MG63 (cell line): ENCODE measurements around the gene NCCRP1. TPM values are rescaled to one million over a fixed set of nuclear protein-coding genes. Genes with fewer than 3 reads are reported as not detected.

Source experiments
- DNase-seq: peaks from one replicate; pipeline ENCODE4 v3.0.0-alpha.2; 2020
- H3K27me3 ChIP-seq: fragments of 250-450 bp; sonication (Bioruptor Pico); 2 replicates; pipeline ENCODE4 v1.5.1; 2020; ENCODE audit warnings: mild to moderate bottlenecking, moderate library complexity
- H3K36me3 ChIP-seq: fragments of 250-450 bp; sonication (Bioruptor Pico); 2 replicates; pipeline ENCODE4 v1.5.1; 2020; ENCODE audit warnings: mild to moderate bottlenecking, moderate library complexity
- H3K4me3 ChIP-seq: fragments of 250-450 bp; sonication (Bioruptor Pico); 2 replicates; pipeline ENCODE4 v1.5.1; 2020; ENCODE audit warnings: mild to moderate bottlenecking, moderate library complexity
- H3K9me3 ChIP-seq: fragments of 250-450 bp; sonication (Bioruptor Pico); 2 replicates; pipeline ENCODE4 v1.5.1; 2020; ENCODE audit warnings: mild to moderate bottlenecking, moderate library complexity
- total RNA-seq: library from RNA; depleted of rRNA; stranded (reverse); fragments of >200 nt; shearing (Covaris generic); gene quantifications from 2 replicates; pipeline ENCODE4 v1.2.3, GENCODE V29; 2014; ENCODE audit warnings: low replicate concordance

NCCRP1 gene
- total RNA-seq, 1 experiment from 2014 or later, result not detected

- H3K9me3 ChIP-seq, result no peaks in the 10 kb centered on the region
- DNase-seq, result peak; percentile 86
- no peaks in the 10 kb centered on the region for H3K27me3 ChIP-seq
- no peaks in the 10 kb centered on the region; the same call in 1 of the 2 replicates for H3K36me3 ChIP-seq
- H3K4me3 ChIP-seq, result no peak overlapping the region
Measured at GRCh38 chr19:39160889-39161672, 35.7 kb upstream of the NCCRP1 start.

- DNase-seq, result no peak
- Histone ChIP-seq H3K27me3 (no peaks in the 10 kb centered on the region), H3K36me3 (no peaks in the 10 kb centered on the region; the same call in 1 of the 2 replicates), H3K4me3 (no peak overlapping the region), H3K9me3 (no peaks in the 10 kb centered on the region)
Measured at GRCh38 chr19:39162441-39163043, 34.2 kb upstream of the NCCRP1 start.

GRCh38 chr19:39163621-39164020, 33.1 kb upstream of the NCCRP1 start:
- H3K9me3 ChIP-seq, result no peaks in the 10 kb centered on the region
- H3K27me3 ChIP-seq, result no peaks in the 10 kb centered on the region

GRCh38 chr19:39164289-39164688, 32.5 kb upstream of the NCCRP1 start:
- Histone ChIP-seq H3K9me3 (no peaks in the 10 kb centered on the region), H3K4me3 (no peak overlapping the region), H3K36me3 (no peaks in the 10 kb centered on the region; the same call in 1 of the 2 replicates), H3K27me3 (no peaks in the 10 kb centered on the region)
- DNase-seq, result no peak

More at GRCh38 chr19:39163621-39164020, 33.1 kb upstream of the NCCRP1 start:
- no peak for DNase-seq
- no peak overlapping the region for H3K4me3 ChIP-seq
- no peaks in the 10 kb centered on the region; the same call in 1 of the 2 replicates for H3K36me3 ChIP-seq

- no peak for DNase-seq
- Histone ChIP-seq H3K9me3 (no peaks in the 10 kb centered on the region), H3K4me3 (no peak overlapping the region), H3K27me3 (no peaks in the 10 kb centered on the region), H3K36me3 (no peaks in the 10 kb centered on the region)
Measured at GRCh38 chr19:39165857-39166256, 30.9 kb upstream of the NCCRP1 start.

GRCh38 chr19:39166571-39167391, 30.0 kb upstream of the NCCRP1 start:
- H3K27me3 ChIP-seq, result no peaks in the 10 kb centered on the region
- DNase-seq, result no peak

GRCh38 chr19:39167461-39168257, 29.1 kb upstream of the NCCRP1 start:
- H3K27me3 ChIP-seq, result no peaks in the 10 kb centered on the region
- no peak overlapping the region for H3K4me3 ChIP-seq
- H3K9me3 ChIP-seq, result no peaks in the 10 kb centered on the region
- DNase-seq, result no peak
- H3K36me3 ChIP-seq, result peaks cover 4% of the 10 kb centered on the region; the same call in 1 of the 2 replicates

More at GRCh38 chr19:39166571-39167391, 30.0 kb upstream of the NCCRP1 start:
- Histone ChIP-seq H3K36me3 (0 out of 2 replicates have a peak, but pooled peaks cover 2% of the 10 kb centered on the region), H3K4me3 (no peak overlapping the region), H3K9me3 (no peaks in the 10 kb centered on the region)

- H3K36me3 ChIP-seq, result peaks cover 8% of the 10 kb centered on the region; the same call in 1 of the 2 replicates
- H3K27me3 ChIP-seq, result no peaks in the 10 kb centered on the region
- H3K4me3 ChIP-seq, result no peak overlapping the region
- no peaks in the 10 kb centered on the region for H3K9me3 ChIP-seq
- no peak for DNase-seq
Measured at GRCh38 chr19:39168258-39169142, 28.3 kb upstream of the NCCRP1 start.

GRCh38 chr19:39169143-39169810, 27.5 kb upstream of the NCCRP1 start:
- Histone ChIP-seq H3K36me3 (peaks cover 8% of the 10 kb centered on the region; the same call in 1 of the 2 replicates), H3K4me3 (no peak overlapping the region), H3K27me3 (no peaks in the 10 kb centered on the region), H3K9me3 (no peaks in the 10 kb centered on the region)
- no peak for DNase-seq

- H3K27me3 ChIP-seq, result no peaks in the 10 kb centered on the region
Measured at GRCh38 chr19:39170386-39171231, 26.2 kb upstream of the NCCRP1 start.

GRCh38 chr19:39171479-39172465, 25.0 kb upstream of the NCCRP1 start:
- DNase-seq, result no peak
- Histone ChIP-seq H3K9me3 (no peaks in the 10 kb centered on the region), H3K27me3 (no peaks in the 10 kb centered on the region), H3K4me3 (no peak overlapping the region), H3K36me3 (peaks cover 17% of the 10 kb centered on the region)

More at GRCh38 chr19:39170386-39171231, 26.2 kb upstream of the NCCRP1 start:
- no peak for DNase-seq
- peaks cover 11% of the 10 kb centered on the region for H3K36me3 ChIP-seq
- H3K4me3 ChIP-seq, result no peak overlapping the region
- H3K9me3 ChIP-seq, result no peaks in the 10 kb centered on the region

- Histone ChIP-seq H3K36me3 (peaks cover 27% of the 10 kb centered on the region), H3K27me3 (no peaks in the 10 kb centered on the region), H3K9me3 (no peaks in the 10 kb centered on the region), H3K4me3 (no peak overlapping the region)
- DNase-seq, result no peak
Measured at GRCh38 chr19:39172700-39173501, 23.9 kb upstream of the NCCRP1 start.
